DMS 273 (cell line): Measurements from ENCODE around the gene DSCAM.
A peak's percentile ranks its signal among the peaks of the same experiment; 100 is the strongest.

Experiments
- DNase-seq: peaks from one replicate; lab custom pipeline; 2025; ENCODE audit not compliant: unreplicated experiment; lab: John Stamatoyannopoulos, UW

The DSCAM gene

GRCh38 chr21:40839521-40839920 lies 7.4 kb downstream of the DSCAM start:
- DNase-seq, result no peak

DNA sequence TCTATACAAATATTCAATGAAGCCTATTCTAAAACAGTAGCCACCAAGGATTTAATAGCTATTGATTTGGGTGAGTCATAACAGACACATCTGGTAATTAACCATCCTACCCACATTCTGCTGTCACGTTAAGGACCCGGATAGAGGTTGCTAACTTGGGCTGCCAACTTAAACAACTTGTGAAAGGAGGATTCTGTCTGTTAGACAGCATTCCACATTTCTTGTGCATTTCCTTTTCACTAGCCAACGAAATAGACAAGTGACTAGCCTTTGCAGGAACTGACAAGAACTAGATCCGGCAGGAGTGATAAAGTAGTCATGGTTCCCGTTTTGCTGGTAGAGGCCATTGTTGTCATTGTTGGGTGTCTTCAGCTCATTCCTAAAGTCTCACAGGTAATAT lies 9.5 kb downstream of the DSCAM start:
- DNase-seq, result no peak

DNA sequence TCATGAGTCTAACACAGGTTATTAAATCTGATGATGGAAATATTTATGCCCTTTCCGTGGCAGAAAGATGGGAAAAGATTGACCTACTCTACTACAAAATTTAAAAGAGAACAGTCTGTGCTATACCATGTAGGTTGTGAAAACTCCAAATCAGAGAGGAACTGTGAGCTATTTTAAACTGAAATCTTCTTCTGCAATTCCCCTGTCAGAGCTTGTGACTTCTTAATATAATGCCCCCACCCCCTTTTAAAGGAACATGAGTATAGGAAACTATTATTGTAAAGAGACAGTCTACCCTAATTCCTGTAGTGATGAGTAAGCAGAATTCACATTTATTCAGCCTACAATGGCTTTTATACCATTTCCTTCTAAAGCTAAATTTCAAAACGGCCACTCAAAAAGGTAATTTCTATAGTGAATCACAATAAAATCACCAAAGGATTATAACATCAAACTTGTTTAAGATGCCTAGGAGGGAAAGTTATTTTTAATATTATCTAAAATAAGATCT lies 11.7 kb downstream of the DSCAM start:
- no peak for DNase-seq

DNA sequence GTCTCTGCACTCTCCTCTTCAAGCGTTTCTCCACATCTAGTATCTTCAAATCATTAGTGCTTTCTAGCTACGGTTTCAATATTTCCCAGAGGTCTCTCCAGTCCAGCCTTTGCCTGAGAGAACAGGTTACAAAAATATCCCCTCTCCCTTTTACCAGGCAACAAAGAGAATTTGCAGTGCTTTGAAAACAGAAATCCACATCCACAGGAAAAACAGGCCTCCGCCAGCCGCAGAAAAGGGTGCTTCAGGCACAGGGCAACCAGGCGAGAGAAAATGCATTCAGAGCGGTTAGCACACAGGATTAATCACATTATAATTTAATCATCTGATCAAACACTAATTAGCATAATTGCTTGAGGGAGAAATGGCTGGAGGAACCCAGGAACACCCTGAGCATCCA lies 13.8 kb downstream of the DSCAM start:
- DNase-seq, result no peak

DNA sequence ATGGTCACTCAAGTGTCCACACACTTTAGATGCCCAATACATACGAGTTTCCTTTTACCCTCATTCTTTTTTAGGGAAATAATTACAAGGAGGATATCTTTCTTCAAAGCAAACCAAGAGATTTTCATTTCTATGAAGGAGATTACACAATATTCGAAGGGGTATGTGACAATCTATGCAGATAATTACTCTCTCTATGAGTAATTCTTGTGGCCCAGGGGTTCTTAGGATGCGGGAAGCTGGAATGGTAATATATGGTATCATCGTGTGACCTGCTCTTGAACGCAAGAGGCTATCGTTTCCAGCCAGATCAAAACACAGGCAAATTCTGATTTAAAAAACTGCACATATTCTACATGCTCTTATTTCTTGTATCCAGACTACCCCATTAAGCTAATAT lies 14.6 kb downstream of the DSCAM start:
- no peak for DNase-seq

DNA sequence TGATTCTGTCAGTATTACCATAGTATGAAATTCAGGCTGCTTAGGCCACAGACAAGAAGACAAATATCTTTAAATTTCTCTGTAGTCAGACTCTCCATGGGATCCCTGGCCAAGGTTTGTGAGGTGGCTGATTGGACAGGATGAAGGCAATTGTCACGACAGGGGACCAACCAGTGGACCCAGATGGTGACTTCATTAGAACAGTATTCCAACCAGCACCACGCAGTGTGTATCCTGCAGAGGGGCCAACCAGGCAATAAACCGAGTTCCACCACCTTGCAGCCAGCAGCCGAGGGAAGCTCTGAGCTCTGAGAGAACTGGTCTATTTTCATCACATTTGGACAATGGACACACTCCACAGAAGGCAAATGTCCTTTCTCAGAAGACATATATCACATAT lies 16.1 kb downstream of the DSCAM start:
- DNase-seq, result no peak

- DNase-seq, result no peak
These were observed 17.2 kb downstream of the DSCAM start for GRCh38 chr21:40829791-40830190.

- no peak for DNase-seq
These were observed 17.6 kb downstream of the DSCAM start for GRCh38 chr21:40829308-40829707.

DNA sequence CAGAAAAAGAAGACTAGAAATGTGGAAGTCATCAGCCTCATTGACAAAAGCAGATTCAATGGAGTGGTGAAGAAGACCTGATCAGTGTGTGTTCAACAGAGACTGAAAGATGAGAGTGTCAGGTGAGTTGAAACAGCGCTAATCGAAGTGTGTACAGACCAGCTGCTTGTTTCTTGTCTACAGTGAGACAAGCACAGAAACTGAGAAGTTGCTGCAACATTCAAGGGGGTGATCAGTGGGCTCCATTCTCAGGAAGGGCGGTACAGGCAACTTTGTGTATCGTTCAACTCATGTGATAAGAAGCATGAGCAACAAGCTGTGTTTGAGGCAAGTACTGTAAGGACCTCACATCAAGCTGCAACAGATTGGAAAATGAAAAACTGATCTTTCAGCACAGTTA lies 19.4 kb downstream of the DSCAM start:
- no peak for DNase-seq

DNA sequence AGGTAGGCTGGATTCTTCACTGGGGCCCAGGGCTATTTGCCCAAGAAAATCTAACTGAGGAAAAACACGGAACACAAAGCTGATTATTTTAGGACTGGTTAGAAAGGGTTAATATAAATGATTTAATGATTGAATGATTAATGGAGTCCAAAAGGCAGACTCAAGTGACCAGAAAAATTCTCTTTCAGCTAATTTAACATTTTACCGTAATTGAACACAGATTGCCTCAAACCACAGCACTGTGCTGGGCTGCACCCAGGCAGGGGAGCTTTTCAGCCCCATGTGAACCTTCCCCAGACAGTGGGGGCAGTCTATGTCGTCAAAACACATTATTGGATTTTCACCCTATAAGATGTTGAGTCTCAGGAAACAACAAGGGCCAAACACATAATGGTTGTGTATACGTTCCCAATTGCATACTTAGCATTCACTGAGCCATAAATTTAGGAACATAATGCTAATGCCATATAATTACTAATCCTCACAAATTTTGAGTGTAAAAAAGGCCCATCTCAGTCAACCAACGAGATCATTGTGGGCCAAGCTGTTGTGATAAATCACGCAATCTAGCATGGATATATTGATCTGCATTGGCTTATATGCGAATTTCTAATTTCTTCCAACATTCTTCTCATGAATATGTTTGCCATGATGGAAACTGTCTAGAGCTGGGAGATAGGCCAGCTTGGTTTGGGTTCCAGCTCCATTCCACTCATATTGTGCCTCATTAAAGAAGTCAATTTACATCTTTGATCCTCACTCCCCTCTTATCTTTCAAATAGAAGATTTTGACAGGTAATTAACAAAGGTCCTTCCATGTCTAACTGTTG lies 27.7 kb downstream of the DSCAM start:
- DNase-seq, result no peak

DNA sequence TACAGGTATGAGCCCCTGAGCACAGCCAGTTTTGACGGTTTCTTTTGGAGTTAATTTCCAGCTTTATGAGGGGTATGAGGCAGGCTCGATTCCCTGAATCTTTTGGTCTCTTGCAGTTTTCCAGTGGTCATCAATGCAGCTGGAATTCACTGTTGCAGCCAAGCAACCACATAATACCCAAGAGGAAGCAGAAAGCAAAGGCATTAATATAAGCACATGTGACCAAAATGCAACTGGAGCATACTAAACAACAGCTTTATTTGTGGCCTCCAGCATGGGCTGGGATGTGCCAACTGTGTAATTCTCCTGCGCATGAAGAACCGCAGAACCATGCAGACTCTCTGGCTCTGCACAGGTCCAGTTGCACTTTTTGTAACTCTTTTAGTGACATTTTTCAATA lies 33.0 kb downstream of the DSCAM start:
- no peak for DNase-seq

GRCh38 chr21:40809673-40810197 lies 37.2 kb downstream of the DSCAM start:
- DNase-seq, result peak; percentile 40

GRCh38 chr21:40803101-40803500 lies 43.9 kb downstream of the DSCAM start:
- peak; percentile 91 for DNase-seq

DNA sequence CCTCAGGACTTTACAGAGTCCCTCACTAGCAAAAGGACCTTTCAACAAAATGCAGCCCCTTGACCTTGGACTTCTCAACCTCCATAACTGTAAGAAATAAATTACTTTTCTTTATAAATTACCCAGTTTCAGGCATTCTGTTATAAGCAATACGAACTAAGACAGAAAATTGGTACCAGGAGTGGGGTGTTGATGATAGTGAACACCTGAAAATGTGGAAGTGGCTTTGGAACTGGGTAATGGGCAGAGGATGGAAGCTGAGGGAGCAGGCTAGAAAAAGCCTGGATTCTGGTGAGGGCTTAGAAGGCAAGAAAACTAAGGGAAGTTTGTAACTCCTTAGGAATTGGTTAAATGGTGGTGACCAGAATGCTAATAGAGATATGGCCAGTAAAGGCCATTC lies 46.8 kb downstream of the DSCAM start:
- DNase-seq, result no peak

DNA sequence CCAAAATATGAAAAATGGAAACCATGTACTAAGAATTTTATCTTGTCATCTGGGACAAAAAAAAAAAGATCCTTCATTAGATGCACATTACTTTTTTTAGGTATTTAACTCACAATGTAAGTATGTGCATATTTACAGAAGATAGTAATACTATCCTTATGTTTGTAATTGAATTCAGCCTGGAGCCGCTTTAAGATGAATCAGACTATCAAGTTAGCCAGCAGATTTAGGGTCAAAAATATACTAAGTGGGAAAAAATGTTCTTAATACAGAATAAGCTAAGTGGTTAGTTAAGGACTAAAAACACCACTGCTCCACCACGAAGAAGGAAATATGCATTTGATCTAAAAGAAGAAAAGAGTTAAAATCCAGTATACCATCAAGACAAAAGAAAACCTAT lies 49.1 kb downstream of the DSCAM start:
- DNase-seq, result no peak

DNA sequence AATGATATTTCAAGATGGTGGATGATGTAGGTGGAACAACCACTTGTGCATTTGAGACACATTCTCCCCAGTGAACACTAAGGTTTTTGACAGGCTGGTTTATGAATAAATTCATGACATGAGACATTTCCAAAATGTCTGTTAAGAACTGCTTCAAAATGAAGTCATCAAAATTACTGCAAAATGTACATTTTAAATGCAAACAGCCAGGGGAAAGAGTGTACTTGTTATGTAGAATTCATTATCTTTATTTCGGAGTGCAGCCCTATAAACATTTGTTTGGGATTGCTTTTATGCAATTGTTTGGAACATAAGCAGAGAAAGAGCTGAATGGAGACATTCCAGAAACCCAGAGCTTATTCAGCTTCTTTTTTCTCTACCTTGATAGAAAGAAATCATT lies 49.5 kb downstream of the DSCAM start:
- peak; percentile 12 for DNase-seq

GRCh38 chr21:40796464-40796863 lies 50.5 kb downstream of the DSCAM start:
- no peak for DNase-seq

DNA sequence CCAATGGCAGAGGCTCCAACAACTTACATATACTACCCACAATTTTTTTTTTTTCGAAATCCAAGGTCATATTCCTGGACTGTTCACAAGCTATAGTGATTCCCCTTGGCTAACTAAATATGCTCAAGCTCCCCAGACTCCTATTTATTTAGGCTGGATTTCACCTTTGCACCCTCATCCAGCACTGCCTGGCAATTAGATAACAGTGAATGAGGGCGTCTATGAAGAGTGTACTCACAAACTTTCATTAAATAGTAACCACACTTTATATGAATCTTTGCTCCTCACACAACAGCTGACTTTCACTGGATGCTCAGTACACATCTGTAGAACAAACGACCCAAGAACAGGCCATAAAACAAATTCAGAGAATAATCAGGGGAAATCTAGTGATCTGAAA lies 51.6 kb downstream of the DSCAM start:
- no peak for DNase-seq

DNA sequence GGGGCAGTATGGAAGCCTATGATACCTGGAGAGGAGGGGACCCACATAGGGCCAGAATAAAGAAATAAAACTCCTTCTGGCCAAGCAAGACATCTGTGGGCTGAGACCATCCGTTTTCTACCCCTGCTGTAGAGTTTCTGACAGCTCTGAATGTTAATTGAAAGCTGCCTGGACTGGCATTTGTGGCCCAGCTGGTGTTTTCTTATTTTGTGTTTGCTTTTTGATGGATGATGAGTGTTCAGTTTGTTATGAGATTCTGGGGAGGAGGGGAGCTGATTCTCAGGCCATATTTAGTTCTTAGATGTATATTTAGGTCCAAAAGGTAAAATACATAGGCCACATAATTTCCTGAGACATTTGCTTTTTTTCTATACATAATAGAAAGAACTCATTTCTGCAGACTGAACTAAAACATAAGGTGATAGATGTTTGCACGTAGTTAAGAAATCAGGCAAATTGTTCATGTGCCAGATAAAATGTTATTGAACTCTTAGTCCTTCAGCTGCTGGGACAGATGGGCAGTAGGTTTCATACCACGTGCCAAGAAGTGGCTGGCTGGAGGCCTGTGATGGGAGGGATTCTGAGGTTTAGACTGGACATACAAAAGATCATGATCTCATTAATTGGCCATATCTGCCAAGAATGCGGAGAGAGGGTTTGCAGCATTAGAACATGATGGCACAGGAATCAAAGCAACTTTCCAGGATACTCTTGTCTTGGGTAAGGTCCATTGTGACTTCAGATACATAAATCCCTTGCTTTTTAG lies 54.1 kb downstream of the DSCAM start:
- DNase-seq, result peak; percentile 92

- DNase-seq, result no peak
These were observed 58.3 kb downstream of the DSCAM start for GRCh38 chr21:40788635-40789034.

GRCh38 chr21:40783404-40783803 lies 63.6 kb downstream of the DSCAM start:
- DNase-seq, result no peak

GRCh38 chr21:40770435-40771055 lies 76.4 kb downstream of the DSCAM start:
- DNase-seq, result no peak
